Measurements from ENCODE around the gene PROZ. TPM values are rescaled to one million over a fixed set of nuclear protein-coding genes. Genes with fewer than 3 reads are reported as not detected.

Gene PROZ
- total and polyA plus RNA-seq, 7 experiments from 2014 or later: 0.24 TPM; not detected in 6

DNA sequence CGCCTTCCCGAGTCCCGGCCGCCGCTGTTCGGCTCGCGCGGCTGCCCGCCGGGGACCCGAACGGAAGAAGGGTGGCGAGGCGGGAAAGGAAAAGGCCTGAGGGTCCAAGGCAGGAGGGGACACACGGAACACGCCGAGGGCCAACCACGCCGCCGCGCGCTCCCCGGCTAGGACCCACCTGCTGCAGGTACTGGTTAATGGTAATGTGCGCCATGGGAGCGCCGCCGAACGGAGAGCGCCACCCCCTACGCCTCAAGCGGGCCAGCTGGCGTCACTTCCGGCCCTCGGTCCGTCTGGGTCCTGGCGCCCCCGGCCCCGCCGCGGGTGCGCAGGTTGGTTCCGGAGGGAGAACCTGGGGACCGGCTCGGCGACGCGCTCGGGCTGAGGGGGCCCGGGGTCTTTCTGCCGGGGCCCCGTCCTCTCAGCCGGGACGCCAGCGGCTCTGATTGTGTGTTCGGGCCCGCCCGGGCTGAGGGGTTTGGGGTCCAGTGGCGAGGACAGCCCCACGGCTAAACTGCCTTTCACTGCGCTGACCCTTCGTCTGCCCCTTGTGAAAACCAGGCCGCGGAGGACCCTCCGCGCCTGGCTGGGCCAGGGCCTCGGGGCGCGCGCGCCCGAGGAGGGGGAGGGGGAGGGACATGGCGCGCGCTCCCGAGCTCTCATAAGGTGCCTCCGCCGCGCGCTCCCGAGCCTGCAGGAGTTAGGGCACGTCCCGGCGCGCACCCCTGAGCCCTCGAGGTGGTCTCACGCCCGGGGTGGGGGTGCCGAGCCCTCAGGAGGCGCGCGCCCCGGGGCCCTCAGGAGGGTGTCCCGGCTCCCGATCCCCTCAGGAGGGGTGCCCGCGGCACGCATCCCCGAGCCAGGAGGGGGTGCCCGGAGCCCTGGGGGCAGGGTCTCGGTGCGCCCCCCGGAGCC lies 50.2 kb downstream of the PROZ start, which contains the start of gene PCID2:
Gene PCID2 (minus strand): TSS at position 249 of the 915 bp plus-strand sequence. CDS start 35 bp downstream, at position 214.
- Histone ChIP-seq H3K36me3 (ENCODE audit: control insufficient read depth in 2 of 3, insufficient read depth in 3 of 3, low read length in 3 of 3) (peaks cover 0 to 9% (median 0%) of the 10 kb centered on the region in 3 experiments), H3K27me3 (ENCODE audit: control insufficient read depth in 2 of 2, insufficient read depth in 2 of 2, low read length in 2 of 2) (no peaks in the 10 kb centered on the region), H3K9me3 (ENCODE audit: control insufficient read depth in 2 of 3, low read length in 3 of 3) (no peaks in the 10 kb centered on the region), H3K4me1 (ENCODE audit: control insufficient read depth in 2 of 2, insufficient read depth in 2 of 2, low read length in 2 of 2) (peaks cover 25 to 46% of the 10 kb centered on the region in 2 donors), H3K27ac (ENCODE audit: low read depth, low read length) (peak within 1 kb of the TSS; percentile 88), H3K4me3 (ENCODE audit: low read length) (peak within 1 kb of the TSS; percentile 79)
- intact Hi-C loops (cut with micrococcal nuclease): loop anchor here (1.0 to 10.0 kb wide), 10 partner anchors 32 to 520 kb away; partner anchors contain the start of genes DCUN1D2 (in 2 of the 2), ATP11A (in 1 of the 2), LAMP1 (in 1 of the 2) and MCF2L (in 1 of the 2)
- ChIA-PET CTCF (no interaction called here), POLR2A (interaction anchor here (1.2 to 3.4 kb wide), 10 partner anchors 22 to 239 kb away, joined by 3 to 23 read pairs (median 8); partner anchors contain the start of genes LAMP1 and MCF2L)
- Mint-ChIP-seq H3K36me3 (peaks cover 4 to 30% (median 7%) of the 10 kb centered on the region in 5 donors), H3K27me3 (no peaks in the 10 kb centered on the region), H3K27ac (peak within 1 kb of the TSS; percentile 83 to 95 (median 92)), H3K4me1 (peaks cover 46 to 68% (median 57%) of the 10 kb centered on the region in 7 donors), H3K9me3 (peaks cover 0 to 5% (median 0%) of the 10 kb centered on the region in 11 donors), H3K4me3 (peak within 1 kb of the TSS; percentile 87 to 94 (median 90))
- ATAC-seq (peak; percentile 81), DNase-seq (peak; percentile 87 to 99 (median 93))

DNA sequence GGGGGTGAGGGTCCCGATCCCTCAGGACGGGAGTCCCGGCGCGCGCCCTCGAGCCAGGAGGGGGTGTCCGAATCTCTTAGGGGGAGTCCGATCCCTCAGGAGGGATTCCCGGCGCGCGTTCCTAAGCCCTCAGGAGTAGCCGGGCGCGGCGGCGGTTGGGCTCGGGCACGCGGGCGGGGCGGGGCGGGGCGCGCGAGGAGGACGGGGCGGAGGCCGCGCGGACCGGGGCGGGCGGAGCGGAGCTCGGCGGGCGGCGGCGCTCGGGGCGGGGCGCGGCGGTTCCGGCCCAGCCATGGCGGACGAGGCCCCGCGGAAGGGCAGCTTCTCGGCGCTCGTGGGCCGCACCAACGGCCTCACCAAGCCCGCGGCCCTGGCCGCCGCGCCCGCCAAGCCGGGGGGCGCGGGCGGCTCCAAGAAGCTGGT lies 50.9 kb downstream of the PROZ start, which contains the start of gene CUL4A:
Gene CUL4A (plus strand): TSS at position 278 of the 423 bp plus-strand sequence. CDS start 15 bp downstream, at position 293.
- peaks cover 31 to 48% of the 10 kb centered on the region in 2 donors for H3K4me1 ChIP-seq (ENCODE audit: control insufficient read depth in 2 of 2, insufficient read depth in 2 of 2, low read length in 2 of 2)
- POLR2A ChIA-PET: interaction anchor here (1.0 to 3.4 kb wide), 11 partner anchors 22 to 240 kb away, joined by 3 to 19 read pairs (median 7); partner anchors contain the start of genes LAMP1 and MCF2L

GRCh38 chr13:113209759-113210421 lies 51.4 kb downstream of the PROZ start:
- Histone ChIP-seq H3K4me3 (ENCODE audit: low read length) (peak overlapping the region; percentile 58), H3K9me3 (ENCODE audit: control insufficient read depth in 2 of 3, low read length in 3 of 3) (no peaks in the 10 kb centered on the region), H3K4me1 (ENCODE audit: control insufficient read depth in 2 of 2, insufficient read depth in 2 of 2, low read length in 2 of 2) (peaks cover 36 to 53% of the 10 kb centered on the region in 2 donors), H3K36me3 (ENCODE audit: control insufficient read depth in 2 of 3, insufficient read depth in 3 of 3, low read length in 3 of 3) (peaks cover 0 to 9% (median 0%) of the 10 kb centered on the region in 3 experiments), H3K27ac (ENCODE audit: low read depth, low read length) (peak overlapping the region; percentile 81), H3K27me3 (ENCODE audit: control insufficient read depth in 2 of 2, insufficient read depth in 2 of 2, low read length in 2 of 2) (no peaks in the 10 kb centered on the region)
- peak overlapping the region; percentile 64 to 93 (median 87) for H3K27ac Mint-ChIP-seq
- peak; percentile 73 for ATAC-seq
- POLR2A ChIA-PET: interaction anchor here (1.0 to 3.4 kb wide), 11 partner anchors 23 to 240 kb away, joined by 3 to 19 read pairs (median 7); partner anchors contain the start of genes LAMP1 and MCF2L
- peaks cover 0 to 5% (median 0%) of the 10 kb centered on the region in 11 donors for H3K9me3 Mint-ChIP-seq
- CTCF ChIA-PET: no interaction called here
- intact Hi-C loops (cut with micrococcal nuclease): loop anchor here (1.0 to 10.0 kb wide), 7 partner anchors 33 to 521 kb away; partner anchors contain the start of genes ATP11A (in 1 of the 2) and LAMP1 (in 1 of the 2)
- H3K27me3 Mint-ChIP-seq: no peaks in the 10 kb centered on the region
- H3K4me3 Mint-ChIP-seq: peak overlapping the region; percentile 80 to 88 (median 86)
- H3K36me3 Mint-ChIP-seq: peaks cover 4 to 32% (median 7%) of the 10 kb centered on the region in 5 donors
- peaks cover 41 to 58% (median 55%) of the 10 kb centered on the region in 7 donors for H3K4me1 Mint-ChIP-seq
- DNase-seq: peak; percentile 68 to 85 (median 81)

More for the DNA sequence above, 50.9 kb downstream of the PROZ start, which contains the start of gene CUL4A:
- H3K27me3 ChIP-seq (ENCODE audit: control insufficient read depth in 2 of 2, insufficient read depth in 2 of 2, low read length in 2 of 2): no peaks in the 10 kb centered on the region
- CTCF ChIA-PET: no interaction called here
- peak within 1 kb of the TSS; percentile 88 for H3K27ac ChIP-seq (ENCODE audit: low read depth, low read length)
- peak within 1 kb of the TSS; percentile 64 to 93 (median 87) for H3K27ac Mint-ChIP-seq
- peaks cover 0 to 9% (median 0%) of the 10 kb centered on the region in 3 experiments for H3K36me3 ChIP-seq (ENCODE audit: control insufficient read depth in 2 of 3, insufficient read depth in 3 of 3, low read length in 3 of 3)
- peak; percentile 70 for ATAC-seq
- H3K4me1 Mint-ChIP-seq: peaks cover 42 to 61% (median 57%) of the 10 kb centered on the region in 7 donors
- H3K36me3 Mint-ChIP-seq: peaks cover 4 to 32% (median 7%) of the 10 kb centered on the region in 5 donors
- DNase-seq: peak; percentile 44 to 83 (median 65)
- intact Hi-C loops (cut with micrococcal nuclease): loop anchor here (2.0 to 10.0 kb wide), 4 partner anchors 33 to 521 kb away; partner anchors contain the start of gene ATP11A (in 1 of the 2)
- H3K4me3 ChIP-seq (ENCODE audit: low read length): peak within 1 kb of the TSS; percentile 79
- H3K9me3 ChIP-seq (ENCODE audit: control insufficient read depth in 2 of 3, low read length in 3 of 3): no peaks in the 10 kb centered on the region
- H3K4me3 Mint-ChIP-seq: peak within 1 kb of the TSS; percentile 87 to 94 (median 90)
- H3K9me3 Mint-ChIP-seq: peaks cover 0 to 5% (median 0%) of the 10 kb centered on the region in 11 donors
- H3K27me3 Mint-ChIP-seq: no peaks in the 10 kb centered on the region

GRCh38 chr13:113210833-113211232 lies 52.4 kb downstream of the PROZ start:
- CTCF ChIA-PET: no interaction called here
- H3K9me3 Mint-ChIP-seq: peaks cover 0 to 5% (median 0%) of the 10 kb centered on the region in 11 donors

DNA sequence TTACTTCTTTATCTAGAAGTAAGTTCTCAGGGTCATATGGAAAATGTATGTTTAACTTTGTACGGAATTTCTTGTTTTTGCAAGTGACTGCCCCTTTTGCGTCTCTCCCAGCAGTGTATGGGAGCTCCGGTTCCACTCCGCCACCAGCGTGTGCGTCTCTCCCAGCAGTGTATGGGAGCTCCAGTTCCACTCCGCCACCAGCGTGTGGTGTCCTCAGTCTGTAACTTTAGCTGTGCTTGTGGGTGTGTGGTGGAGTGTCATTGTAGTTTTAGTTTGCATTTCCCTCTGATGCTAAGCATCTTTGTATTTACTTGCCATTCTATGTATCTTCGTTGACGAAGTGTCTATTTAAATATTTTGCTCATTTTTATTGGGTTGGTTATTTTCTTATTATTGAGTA lies 53.3 kb downstream of the PROZ start:
- CTCF ChIA-PET: no interaction called here

More at GRCh38 chr13:113210833-113211232, 52.4 kb downstream of the PROZ start:
- Histone ChIP-seq H3K27ac (ENCODE audit: low read depth, low read length) (peak overlapping the region; percentile 9), H3K4me3 (ENCODE audit: low read length) (no peak overlapping the region), H3K27me3 (ENCODE audit: control insufficient read depth in 2 of 2, insufficient read depth in 2 of 2, low read length in 2 of 2) (no peaks in the 10 kb centered on the region), H3K4me1 (ENCODE audit: control insufficient read depth in 2 of 2, insufficient read depth in 2 of 2, low read length in 2 of 2) (peaks cover 41 to 62% of the 10 kb centered on the region in 2 donors), H3K9me3 (ENCODE audit: control insufficient read depth in 2 of 3, low read length in 3 of 3) (no peaks in the 10 kb centered on the region), H3K36me3 (ENCODE audit: control insufficient read depth in 2 of 3, insufficient read depth in 3 of 3, low read length in 3 of 3) (peaks cover 0 to 9% (median 0%) of the 10 kb centered on the region in 3 experiments)
- DNase-seq (no peak), ATAC-seq (no peak)
- no peaks in the 10 kb centered on the region for H3K27me3 Mint-ChIP-seq
- H3K27ac Mint-ChIP-seq: peak overlapping the region in 7 of 9 donors; percentile 28 to 88 (median 76)
- peaks cover 32 to 48% (median 46%) of the 10 kb centered on the region in 7 donors for H3K4me1 Mint-ChIP-seq
- intact Hi-C loops (cut with micrococcal nuclease): loop anchor here in 1 of 2 donors (1.0 to 5.0 kb wide), 3 partner anchors 58 to 181 kb away; partner anchors contain the start of gene LAMP1
- peaks cover 0 to 25% (median 7%) of the 10 kb centered on the region in 5 donors for H3K36me3 Mint-ChIP-seq
- H3K4me3 Mint-ChIP-seq: peak overlapping the region; percentile 64 to 88 (median 80)
- POLR2A ChIA-PET: interaction anchor here (1.5 to 1.9 kb wide), 3 partner anchors 31 to 241 kb away, joined by 3 to 8 read pairs (median 8); partner anchors contain the start of gene MCF2L

More for the DNA sequence above, 53.3 kb downstream of the PROZ start:
- H3K27me3 ChIP-seq (ENCODE audit: control insufficient read depth in 2 of 2, insufficient read depth in 2 of 2, low read length in 2 of 2): no peaks in the 10 kb centered on the region
- POLR2A ChIA-PET: no interaction called here
- no peak overlapping the region for H3K4me3 ChIP-seq (ENCODE audit: low read length)
- Mint-ChIP-seq H3K27me3 (no peaks in the 10 kb centered on the region), H3K4me1 (peaks cover 23 to 40% (median 36%) of the 10 kb centered on the region in 7 donors), H3K36me3 (peaks cover 0 to 21% (median 7%) of the 10 kb centered on the region in 5 donors), H3K9me3 (peaks cover 0 to 5% (median 0%) of the 10 kb centered on the region in 11 donors), H3K4me3 (peak overlapping the region; percentile 33 to 88 (median 72)), H3K27ac (peak overlapping the region in 7 of 9 donors; percentile 9 to 76 (median 65))
- no peaks in the 10 kb centered on the region for H3K9me3 ChIP-seq (ENCODE audit: control insufficient read depth in 2 of 3, low read length in 3 of 3)
- H3K4me1 ChIP-seq (ENCODE audit: control insufficient read depth in 2 of 2, insufficient read depth in 2 of 2, low read length in 2 of 2): peaks cover 36 to 56% of the 10 kb centered on the region in 2 donors
- peaks cover 0 to 6% (median 0%) of the 10 kb centered on the region in 3 experiments for H3K36me3 ChIP-seq (ENCODE audit: control insufficient read depth in 2 of 3, insufficient read depth in 3 of 3, low read length in 3 of 3)
- intact Hi-C loops (cut with micrococcal nuclease): loop anchor here in 1 of 2 donors (5.0 kb wide), 1 partner anchor 181 kb away; no protein-coding TSS in a partner anchor
- DNase-seq: no peak
- ATAC-seq: no peak
- H3K27ac ChIP-seq (ENCODE audit: low read depth, low read length): no peak overlapping the region

All from naive thymus-derived CD4-positive, alpha-beta T cell (primary cell).